Endothelial cell of umbilical vein (primary cell): ENCODE measurements around the gene PLXNA4. TPM values are rescaled to one million over a fixed set of nuclear protein-coding genes. Genes with fewer than 3 reads are reported as not detected.

Experiments used
- BruUV-seq: library from RNA; stranded (reverse); fragments of 400-500 nt; replicated peaks from 2 replicates; lab custom pipeline; 2021; lab: Mats Ljungman, UMichigan
- CTCF ChIA-PET: fragments of 300-600, 350-600 bp; sonication (Branson Sonifier 250); formaldehyde crosslinking; loops from one replicate; lab custom pipeline; 2021; ENCODE audit warnings: antibody characterized with exemption, inconsistent platforms; lab: Charles Lee
- POLR2A ChIA-PET: fragments of 300-600, 350-600 bp; sonication (Branson Sonifier 250); formaldehyde crosslinking; loops from one replicate; lab custom pipeline; 2021; ENCODE audit warnings: antibody characterized with exemption, inconsistent platforms; lab: Charles Lee
- DNase-seq: peaks from one replicate; pipeline ENCODE4 v3.0.0-alpha.2; 2011; ENCODE audit warnings: low read depth, low spot score
- FAIRE-seq: peaks from 2 replicates; lab custom pipeline; 2011; peaks lifted over from hg19 to GRCh38; lab: Jason Lieb, UNC
- H2AFZ ChIP-seq: 2 replicates; pipeline ENCODE4 v1.6.0; 2012; ENCODE audit warnings: low read depth, low read length, control low read depth, inconsistent platforms
- H3K27ac ChIP-seq: 2 replicates; pipeline ENCODE4 v1.5.1; 2011; ENCODE audit warnings: low read depth, mild to moderate bottlenecking, control low read depth, low read length, moderate library complexity; ENCODE audit not compliant: insufficient read depth
- H3K27me3 ChIP-seq, 2 experiments: 2 replicates each; pipeline versions ENCODE4 v1.6.0 to v1.6.1; 2011; ENCODE audit warnings: low read length in 2 of 2, mixed read lengths in 1 of 2; ENCODE audit not compliant: control insufficient read depth in 2 of 2, insufficient read depth in 2 of 2
- H3K36me3 ChIP-seq, 2 experiments: 2 replicates in 1 of 2; 3 replicates in 1 of 2; pipeline ENCODE4 v1.5.1; 2011; ENCODE audit warnings: low read length in 2 of 2, mild to moderate bottlenecking in 1 of 2, moderate library complexity in 1 of 2; ENCODE audit not compliant: control insufficient read depth in 2 of 2, insufficient read depth in 2 of 2; ENCODE audit errors: extremely low read depth in 1 of 2
- H3K4me1 ChIP-seq: 3 replicates; pipeline ENCODE4 v1.5.1; 2011; ENCODE audit warnings: mild to moderate bottlenecking, low read length; ENCODE audit not compliant: control insufficient read depth, insufficient read depth; ENCODE audit errors: extremely low read depth
- H3K4me2 ChIP-seq: 2 replicates; pipeline ENCODE4 v1.6.1; 2011; ENCODE audit warnings: low read length, control low read depth, mixed read lengths; ENCODE audit not compliant: insufficient read depth
- H3K4me3 ChIP-seq, 3 experiments: fragments of 200-600 bp in 1 of 3; sonication (generic), shearing (Covaris generic) in 1 of 3; replicated peaks in 1 of 3; 2 replicates each; pipeline ENCODE4 v1.5.1; 2011 to 2016; ENCODE audit warnings: control low read depth in 3 of 3, low read length in 3 of 3, mild to moderate bottlenecking in 2 of 3, inconsistent platforms in 1 of 3, low read depth in 1 of 3, moderate library complexity in 1 of 3; ENCODE audit not compliant: insufficient read depth in 1 of 3
- H3K79me2 ChIP-seq: 2 replicates; pipeline ENCODE4 v1.6.0; 2012; ENCODE audit warnings: low read length, inconsistent platforms; ENCODE audit not compliant: control insufficient read depth, insufficient read depth
- H3K9ac ChIP-seq: replicated peaks from 2 replicates; pipeline ENCODE3; 2011; ENCODE audit warnings: low read length, control low read depth; ENCODE audit not compliant: insufficient read depth; ENCODE audit errors: extremely low read depth
- H3K9me1 ChIP-seq: replicated peaks from 3 replicates; pipeline ENCODE4 v1.6.0; 2011; ENCODE audit warnings: mild to moderate bottlenecking, low read length; ENCODE audit not compliant: control insufficient read depth, insufficient read depth; ENCODE audit errors: extremely low read depth
- H3K9me3 ChIP-seq: replicated peaks from 2 replicates; pipeline ENCODE4 v1.5.1; 2012; ENCODE audit warnings: low read length, inconsistent platforms; ENCODE audit not compliant: control insufficient read depth, insufficient read depth
- H4K20me1 ChIP-seq: replicated peaks from 2 replicates; pipeline ENCODE3; 2011; ENCODE audit warnings: mild to moderate bottlenecking, low read length; ENCODE audit not compliant: control insufficient read depth, insufficient read depth; ENCODE audit errors: extremely low read depth
- CTCF ChIP-seq, 2 donors: IDR thresholded peaks; 1 replicate in 1 of 2; 2 replicates in 1 of 2; pipeline ENCODE4 v1.5.1; 2011; ENCODE audit warnings: low read length in 2 of 2, mild to moderate bottlenecking in 2 of 2, moderate library complexity in 2 of 2, control low read depth in 1 of 2, inconsistent platforms in 1 of 2, low read depth in 1 of 2; ENCODE audit not compliant: insufficient read depth in 1 of 2; ENCODE audit errors: extremely low read depth in 1 of 2
- EZH2 ChIP-seq: IDR thresholded peaks from 2 replicates; pipeline ENCODE4 v1.6.1; 2012; ENCODE audit warnings: borderline replicate concordance, low read depth, mild to moderate bottlenecking, moderate library complexity, low read length, inconsistent platforms; ENCODE audit not compliant: severe bottlenecking
- FOS ChIP-seq: IDR thresholded peaks from 2 replicates; pipeline ENCODE4 v1.6.1; 2011; ENCODE audit warnings: mild to moderate bottlenecking, low read length, moderate library complexity, borderline replicate concordance; ENCODE audit not compliant: insufficient read depth
- GATA2 ChIP-seq: IDR thresholded peaks from 2 replicates; pipeline ENCODE4 v1.7.0; 2011; ENCODE audit warnings: low read depth, mild to moderate bottlenecking, moderate library complexity, mixed read lengths, low read length; ENCODE audit not compliant: insufficient read length, insufficient read depth
- JUN ChIP-seq: IDR thresholded peaks from 2 replicates; pipeline ENCODE4 v1.6.1; 2011; ENCODE audit warnings: borderline replicate concordance, low read depth; ENCODE audit not compliant: insufficient read length, insufficient read depth
- MAX ChIP-seq: IDR thresholded peaks from 2 replicates; pipeline ENCODE4 v1.6.1; 2011; ENCODE audit not compliant: insufficient read depth, insufficient read length
- MYC ChIP-seq: IDR thresholded peaks from one replicate; pipeline ENCODE4 v1.6.1; 2011; ENCODE audit warnings: mild to moderate bottlenecking, low read depth, low read length
- POLR2A ChIP-seq: IDR thresholded peaks from 2 replicates; pipeline ENCODE4 v1.6.1; 2012; ENCODE audit warnings: low read depth, mild to moderate bottlenecking, control low read depth, low read length
- POLR2AphosphoS5 ChIP-seq: IDR thresholded peaks from 2 replicates; pipeline ENCODE4 v1.6.1; 2012; ENCODE audit warnings: low read depth, mild to moderate bottlenecking, control low read depth, low read length, moderate library complexity; ENCODE audit not compliant: insufficient read depth
- dilution Hi-C: fragments of 300-500 bp; cut with MboI; formaldehyde crosslinking; loops from one replicate; pipeline ENCODE4 v1.15.0; 2019; ENCODE audit warnings: low sequenced_read_pairs; ENCODE audit not compliant: extremely low pct_ligation_motif_present
- intact Hi-C: fragments of 100-400 bp; cut with micrococcal nuclease; formaldehyde crosslinking; loops from one replicate; pipeline ENCODE4 v1.10.0; 2022
- polyA plus RNA-seq, 4 experiments: library from polyadenylated mRNA; depleted of rRNA in 3 of 4; stranded (reverse) in 3 of 4; unstranded in 1 of 4; fragments of >200 nt; gene quantifications; 2 replicates each; pipeline versions ENCODE4 v1.2.1 to v1.2.3, GENCODE V29; 2011 to 2012; ENCODE audit warnings: missing spikeins in 1 of 4
- total RNA-seq: library from RNA; stranded (reverse); gene quantifications from 2 replicates; pipeline ENCODE4 v1.2.3, GENCODE V29; 2021

The PLXNA4 gene
- total and polyA plus RNA-seq, 2 donors (not counting 3 experiments of a cell fraction or from before 2014, with no cell fraction given): 12.1 to 20.4 TPM

- Histone ChIP-seq H3K4me2 (no peak overlapping the region), H3K79me2 (no peaks in the 10 kb centered on the region), H2AFZ (no peak overlapping the region), H3K9me3 (no peaks in the 10 kb centered on the region), H3K27me3 (no peaks in the 10 kb centered on the region), H3K27ac (no peak overlapping the region), H4K20me1 (no peaks in the 10 kb centered on the region), H3K9ac (no peak overlapping the region), H3K4me3 (no peak overlapping the region), H3K4me1 (no peaks in the 10 kb centered on the region), H3K9me1 (no peaks in the 10 kb centered on the region), H3K36me3 (no peaks in the 10 kb centered on the region)
- ChIA-PET CTCF (no interaction called here), POLR2A (no interaction called here)
- DNase-seq (no peak), FAIRE-seq (no peak)
- TF ChIP-seq EZH2 (no peak), MAX (no peak), POLR2AphosphoS5 (no peak), GATA2 (no peak), FOS (no peak), POLR2A (no peak), JUN (no peak), MYC (no peak), CTCF (IDR thresholded peaks at IDR 0.05; ENCODE audit: extremely low read depth in 1 of 2, insufficient read depth in 1 of 2, low read depth in 1 of 2, low read length in 2 of 2) (no peak)
- BruUV-seq: no TSS peak
- intact Hi-C loops (no loop called here), dilution Hi-C loops (no loop called here)
Observed at GRCh38 chr7:132562690-132563089, 13.6 kb downstream of the PLXNA4 start.
